Endothelial cell (in vitro differentiated cells): ENCODE measurements around the gene KLHL30. TPM values are rescaled to one million over a fixed set of nuclear protein-coding genes. Genes with fewer than 3 reads are reported as not detected.

Source experiments
- DNase-seq: peaks from one replicate; pipeline ENCODE4 v3.0.0; 2021; ENCODE audit warnings: low spot score
- H3K27ac Mint-ChIP-seq: one replicate; pipeline ENCODE4 v1.8.0; 2021; ENCODE audit warnings: mixed read lengths, inconsistent platforms; ENCODE audit not compliant: unreplicated experiment
- H3K27me3 Mint-ChIP-seq: one replicate; pipeline ENCODE4 v1.8.0; 2021; ENCODE audit warnings: mild to moderate bottlenecking, moderate library complexity, mixed read lengths, inconsistent platforms; ENCODE audit not compliant: unreplicated experiment
- H3K36me3 Mint-ChIP-seq: one replicate; pipeline ENCODE4 v1.8.0; 2021; ENCODE audit warnings: mild to moderate bottlenecking, low read depth, mixed read lengths, inconsistent platforms; ENCODE audit not compliant: unreplicated experiment
- H3K4me1 Mint-ChIP-seq: one replicate; pipeline ENCODE4 v1.8.0; 2021; ENCODE audit warnings: mild to moderate bottlenecking, mixed read lengths, inconsistent platforms; ENCODE audit not compliant: unreplicated experiment
- H3K4me3 Mint-ChIP-seq: one replicate; pipeline ENCODE4 v1.8.0; 2021; ENCODE audit warnings: mild to moderate bottlenecking, mixed read lengths, inconsistent platforms; ENCODE audit not compliant: unreplicated experiment
- H3K9me3 Mint-ChIP-seq: one replicate; pipeline ENCODE4 v1.8.0; 2021; ENCODE audit warnings: mixed read lengths, inconsistent platforms; ENCODE audit not compliant: unreplicated experiment
- total RNA-seq: library from RNA; stranded (reverse); fragmentation: NEBNext Ultra II Directional; extraction: Animal tissue kit (Norgen Biotek cat#: 25700); gene quantifications from one replicate; pipeline ENCODE4 v1.2.1, GENCODE V29; 2021; ENCODE audit not compliant: unreplicated experiment
- TF ChIP-seq, protein P1 (sequence below): fragments of 200-600 bp; sonication (generic); IDR thresholded peaks from one replicate; pipeline ENCODE4 v1.5.0; 2021; ENCODE audit warnings: antibody characterized with exemption; ENCODE audit not compliant: unreplicated experiment

KLHL30 gene
- total RNA-seq, 1 donor from 2014 or later = not detected

- TF ChIP-seq, protein P1, sequence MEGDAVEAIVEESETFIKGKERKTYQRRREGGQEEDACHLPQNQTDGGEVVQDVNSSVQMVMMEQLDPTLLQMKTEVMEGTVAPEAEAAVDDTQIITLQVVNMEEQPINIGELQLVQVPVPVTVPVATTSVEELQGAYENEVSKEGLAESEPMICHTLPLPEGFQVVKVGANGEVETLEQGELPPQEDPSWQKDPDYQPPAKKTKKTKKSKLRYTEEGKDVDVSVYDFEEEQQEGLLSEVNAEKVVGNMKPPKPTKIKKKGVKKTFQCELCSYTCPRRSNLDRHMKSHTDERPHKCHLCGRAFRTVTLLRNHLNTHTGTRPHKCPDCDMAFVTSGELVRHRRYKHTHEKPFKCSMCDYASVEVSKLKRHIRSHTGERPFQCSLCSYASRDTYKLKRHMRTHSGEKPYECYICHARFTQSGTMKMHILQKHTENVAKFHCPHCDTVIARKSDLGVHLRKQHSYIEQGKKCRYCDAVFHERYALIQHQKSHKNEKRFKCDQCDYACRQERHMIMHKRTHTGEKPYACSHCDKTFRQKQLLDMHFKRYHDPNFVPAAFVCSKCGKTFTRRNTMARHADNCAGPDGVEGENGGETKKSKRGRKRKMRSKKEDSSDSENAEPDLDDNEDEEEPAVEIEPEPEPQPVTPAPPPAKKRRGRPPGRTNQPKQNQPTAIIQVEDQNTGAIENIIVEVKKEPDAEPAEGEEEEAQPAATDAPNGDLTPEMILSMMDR = no peak
- no peaks in the 10 kb centered on the region for H3K4me1 Mint-ChIP-seq
- H3K4me3 Mint-ChIP-seq = no peak overlapping the region
- no peak overlapping the region for H3K27ac Mint-ChIP-seq
- no peak for DNase-seq
- no peaks in the 10 kb centered on the region for H3K36me3 Mint-ChIP-seq
- peaks cover 11% of the 10 kb centered on the region for H3K27me3 Mint-ChIP-seq
- no peaks in the 10 kb centered on the region for H3K9me3 Mint-ChIP-seq
These were observed 22.0 kb downstream of the KLHL30 start for GRCh38 chr2:238160206-238161129.

DNA sequence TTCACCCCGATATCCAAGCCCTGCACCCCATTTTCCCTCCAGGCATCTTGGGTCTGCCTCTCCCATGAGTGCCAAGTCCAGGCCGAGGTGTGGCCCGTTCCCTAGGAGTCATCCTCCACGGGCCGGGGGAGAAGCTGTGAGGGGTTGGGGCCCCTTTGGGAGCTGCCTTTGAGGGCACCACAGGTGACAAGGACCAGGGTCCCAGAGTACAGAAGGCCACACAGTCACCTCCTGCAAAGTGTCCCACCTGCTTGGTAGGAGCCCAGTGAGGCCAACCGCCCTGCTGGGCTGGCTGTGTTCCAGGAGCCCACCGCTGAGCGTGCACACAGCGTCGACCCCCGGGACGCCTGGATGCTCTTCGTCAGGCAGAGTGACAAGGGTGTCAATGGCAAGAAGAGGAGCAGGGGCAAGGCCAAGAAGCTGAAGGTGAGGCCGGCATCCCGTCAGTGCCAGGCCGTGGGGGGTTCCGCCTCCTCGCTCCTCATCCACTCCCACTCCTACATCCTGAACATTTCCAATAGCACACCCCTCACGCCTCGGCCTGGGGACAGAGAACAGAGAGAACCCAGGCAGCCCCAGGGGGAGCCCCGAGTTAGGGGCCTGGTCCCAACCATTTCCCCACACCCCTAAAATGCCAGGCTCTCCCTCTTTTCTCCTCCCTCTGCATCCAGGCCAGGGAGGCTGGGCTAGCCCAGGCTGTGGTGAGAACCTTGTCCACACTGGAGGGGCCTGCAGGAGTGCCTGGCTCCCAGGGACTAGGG lies 23.0 kb downstream of the KLHL30 start:
- TF ChIP-seq, protein P1 = no peak
- H3K4me3 Mint-ChIP-seq = no peak overlapping the region
- peaks cover 11% of the 10 kb centered on the region for H3K27me3 Mint-ChIP-seq
- no peaks in the 10 kb centered on the region for H3K4me1 Mint-ChIP-seq
- DNase-seq = no peak
- H3K9me3 Mint-ChIP-seq = no peaks in the 10 kb centered on the region
- no peak overlapping the region for H3K27ac Mint-ChIP-seq
- no peaks in the 10 kb centered on the region for H3K36me3 Mint-ChIP-seq

DNA sequence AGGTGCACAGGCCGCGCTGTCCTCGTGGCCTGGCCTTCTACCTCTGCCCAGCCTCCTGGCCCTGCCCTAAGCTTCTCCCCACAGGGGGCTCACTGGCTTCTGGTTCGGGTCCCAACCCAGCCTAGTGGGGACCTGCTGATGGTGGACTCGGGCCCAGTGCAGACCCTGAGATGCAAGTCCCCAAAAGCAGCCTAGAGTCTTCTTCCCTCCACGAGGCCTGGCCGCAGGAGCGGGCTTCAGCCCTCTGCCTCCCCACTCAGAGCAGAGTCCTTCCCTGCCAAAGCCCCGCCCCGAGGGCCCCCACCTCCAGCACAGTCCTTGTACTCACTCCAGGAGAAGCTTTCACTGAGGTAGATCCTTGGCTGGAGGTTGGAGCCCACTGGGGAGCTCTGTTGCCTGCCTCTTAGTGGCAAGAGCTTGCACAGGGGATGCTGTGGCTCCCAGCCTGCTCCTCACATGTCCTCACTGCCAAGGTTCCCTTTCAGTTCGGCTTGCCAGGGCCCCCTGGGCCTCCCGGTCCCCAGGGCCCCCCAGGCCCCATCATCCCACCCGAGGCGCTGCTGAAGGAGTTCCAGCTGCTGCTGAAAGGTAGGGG lies 23.9 kb downstream of the KLHL30 start:
- Mint-ChIP-seq H3K4me1 (no peaks in the 10 kb centered on the region), H3K9me3 (no peaks in the 10 kb centered on the region), H3K4me3 (no peak overlapping the region), H3K27ac (no peak overlapping the region), H3K36me3 (no peaks in the 10 kb centered on the region), H3K27me3 (peaks cover 10% of the 10 kb centered on the region)
- no peak for DNase-seq
- TF ChIP-seq, protein P1 = no peak

DNA sequence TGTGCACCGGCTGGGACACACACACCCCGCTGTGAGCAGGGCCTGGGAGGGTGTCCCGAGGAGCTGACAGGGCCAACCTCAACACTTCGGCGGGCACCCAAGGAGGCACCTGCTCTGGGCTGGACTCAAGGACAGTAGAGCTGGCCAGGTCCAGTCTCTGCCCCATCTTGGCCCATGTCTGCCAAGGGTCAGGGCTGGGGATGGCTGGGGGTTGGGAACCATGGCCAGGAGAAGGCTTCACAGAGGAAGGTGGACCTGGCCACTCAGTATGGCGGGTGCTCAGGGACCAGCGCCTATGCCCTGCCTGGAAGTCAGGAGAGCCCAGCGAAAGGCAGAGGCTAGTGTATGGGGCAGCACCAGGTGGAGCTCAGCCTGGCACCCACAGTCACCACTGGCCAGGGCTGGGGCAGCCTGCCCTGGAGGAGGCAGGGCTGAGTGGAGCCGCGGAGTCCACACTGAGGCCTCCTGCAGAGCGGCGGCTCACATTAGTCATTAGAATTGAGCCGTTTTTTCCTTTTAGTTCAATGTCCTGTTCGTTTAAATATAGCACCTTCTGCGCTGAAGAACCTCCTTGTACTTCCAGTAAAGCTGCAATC lies 24.5 kb downstream of the KLHL30 start:
- H3K9me3 Mint-ChIP-seq = no peaks in the 10 kb centered on the region
- TF ChIP-seq, protein P1 = no peak
- no peak overlapping the region for H3K4me3 Mint-ChIP-seq
- H3K27ac Mint-ChIP-seq = no peak overlapping the region
- no peak for DNase-seq
- no peaks in the 10 kb centered on the region for H3K36me3 Mint-ChIP-seq
- H3K4me1 Mint-ChIP-seq = no peaks in the 10 kb centered on the region
- H3K27me3 Mint-ChIP-seq = peaks cover 9% of the 10 kb centered on the region
